ENCODE results near the gene RPTOR. TPM values are rescaled to one million over a fixed set of nuclear protein-coding genes. Genes with fewer than 3 reads are reported as not detected.

RPTOR gene
- total RNA-seq, 2 experiments from 2014 or later: 45.3 to 49.1 TPM

GRCh38 chr17:80995131-80995530, 450.5 kb downstream of the RPTOR start:
- CTCF ChIA-PET: interaction anchor here (1.0 to 1.5 kb wide), 2 partner anchors 41 to 568 kb away, joined by 3 read pairs; no protein-coding TSS in a partner anchor
- intact Hi-C loops (cut with micrococcal nuclease): no loop called here

GRCh38 chr17:80996422-80997305, 452.0 kb downstream of the RPTOR start:
- Mint-ChIP-seq H3K9me3 (no peaks in the 10 kb centered on the region), H3K27me3 (peaks cover 2% of the 10 kb centered on the region), H3K4me3 (no peak overlapping the region), H3K4me1 (ENCODE audit: low read depth) (peaks cover 10% of the 10 kb centered on the region), H3K27ac (no peak overlapping the region), H3K36me3 (ENCODE audit: low read depth) (peaks cover 10% of the 10 kb centered on the region)
- DNase-seq: no peak
- intact Hi-C loops (cut with micrococcal nuclease): no loop called here
- TF ChIP-seq CTCF (IDR thresholded peaks at IDR 0.05): no peak
- no peak for ATAC-seq
- CTCF ChIA-PET: no interaction called here
- POLR2A ChIA-PET: interaction anchor here (1.0 kb wide), 1 partner anchor 79 kb away, joined by 3 read pairs; no protein-coding TSS in a partner anchor

More at GRCh38 chr17:80995131-80995530, 450.5 kb downstream of the RPTOR start:
- POLR2A ChIA-PET: no interaction called here
- no peak for ATAC-seq
- no peak for DNase-seq
- no peak overlapping the region for H3K4me3 Mint-ChIP-seq
- peaks cover 10% of the 10 kb centered on the region for H3K36me3 Mint-ChIP-seq (ENCODE audit: low read depth)
- no peaks in the 10 kb centered on the region for H3K27me3 Mint-ChIP-seq
- no peaks in the 10 kb centered on the region for H3K9me3 Mint-ChIP-seq
- H3K4me1 Mint-ChIP-seq (ENCODE audit: low read depth): peaks cover 14% of the 10 kb centered on the region
- no peak for TF ChIP-seq CTCF (IDR thresholded peaks at IDR 0.05)
- H3K27ac Mint-ChIP-seq: no peak overlapping the region

GRCh38 chr17:80997424-80998117, 452.9 kb downstream of the RPTOR start:
- intact Hi-C loops (cut with micrococcal nuclease): no loop called here
- Mint-ChIP-seq H3K9me3 (no peaks in the 10 kb centered on the region), H3K4me1 (ENCODE audit: low read depth) (peaks cover 10% of the 10 kb centered on the region), H3K27me3 (peaks cover 2% of the 10 kb centered on the region), H3K27ac (no peak overlapping the region), H3K4me3 (no peak overlapping the region), H3K36me3 (ENCODE audit: low read depth) (peaks cover 10% of the 10 kb centered on the region)
- ChIA-PET CTCF (no interaction called here), POLR2A (no interaction called here)
- ATAC-seq (no peak), DNase-seq (no peak)
- TF ChIP-seq CTCF (IDR thresholded peaks at IDR 0.05): no peak

GRCh38 chr17:80998118-80998747, 453.6 kb downstream of the RPTOR start:
- H3K27ac Mint-ChIP-seq: no peak overlapping the region
- no peak for DNase-seq
- intact Hi-C loops (cut with micrococcal nuclease): no loop called here
- ChIA-PET CTCF (no interaction called here), POLR2A (no interaction called here)
- no peak for TF ChIP-seq CTCF (IDR thresholded peaks at IDR 0.05)
- H3K4me3 Mint-ChIP-seq: no peak overlapping the region
- H3K36me3 Mint-ChIP-seq (ENCODE audit: low read depth): peaks cover 10% of the 10 kb centered on the region
- no peak for ATAC-seq
- H3K27me3 Mint-ChIP-seq: peaks cover 8% of the 10 kb centered on the region
- H3K4me1 Mint-ChIP-seq (ENCODE audit: low read depth): peaks cover 4% of the 10 kb centered on the region
- no peaks in the 10 kb centered on the region for H3K9me3 Mint-ChIP-seq

Measured in activated CD8-positive, alpha-beta T cell treated with anti-CD3 and anti-CD28 coated beads for 36 hours (primary cell).